Endothelial cell of umbilical vein (primary cell): ENCODE measurements around the gene SLCO2B1. TPM values are rescaled to one million over a fixed set of nuclear protein-coding genes. Genes with fewer than 3 reads are reported as not detected.

Source experiments
- BruUV-seq: library from RNA; stranded (reverse); fragments of 400-500 nt; replicated peaks from 2 replicates; lab custom pipeline; 2021; lab: Mats Ljungman, UMichigan
- CTCF ChIA-PET: fragments of 300-600, 350-600 bp; sonication (Branson Sonifier 250); formaldehyde crosslinking; loops from one replicate; lab custom pipeline; 2021; ENCODE audit warnings: antibody characterized with exemption, inconsistent platforms; lab: Charles Lee
- POLR2A ChIA-PET: fragments of 300-600, 350-600 bp; sonication (Branson Sonifier 250); formaldehyde crosslinking; loops from one replicate; lab custom pipeline; 2021; ENCODE audit warnings: antibody characterized with exemption, inconsistent platforms; lab: Charles Lee
- DNase-seq: peaks from one replicate; pipeline ENCODE4 v3.0.0-alpha.2; 2011; ENCODE audit warnings: low read depth, low spot score
- FAIRE-seq: peaks from 2 replicates; lab custom pipeline; 2011; peaks lifted over from hg19 to GRCh38; lab: Jason Lieb, UNC
- H2AFZ ChIP-seq: 2 replicates; pipeline ENCODE4 v1.6.0; 2012; ENCODE audit warnings: low read depth, low read length, control low read depth, inconsistent platforms
- H3K27ac ChIP-seq: 2 replicates; pipeline ENCODE4 v1.5.1; 2011; ENCODE audit warnings: low read depth, mild to moderate bottlenecking, control low read depth, low read length, moderate library complexity; ENCODE audit not compliant: insufficient read depth
- H3K27me3 ChIP-seq, 2 experiments: 2 replicates each; pipeline versions ENCODE4 v1.6.0 to v1.6.1; 2011; ENCODE audit warnings: low read length in 2 of 2, mixed read lengths in 1 of 2; ENCODE audit not compliant: control insufficient read depth in 2 of 2, insufficient read depth in 2 of 2
- H3K36me3 ChIP-seq, 2 experiments: 2 replicates in 1 of 2; 3 replicates in 1 of 2; pipeline ENCODE4 v1.5.1; 2011; ENCODE audit warnings: low read length in 2 of 2, mild to moderate bottlenecking in 1 of 2, moderate library complexity in 1 of 2; ENCODE audit not compliant: control insufficient read depth in 2 of 2, insufficient read depth in 2 of 2; ENCODE audit errors: extremely low read depth in 1 of 2
- H3K4me1 ChIP-seq: 3 replicates; pipeline ENCODE4 v1.5.1; 2011; ENCODE audit warnings: mild to moderate bottlenecking, low read length; ENCODE audit not compliant: control insufficient read depth, insufficient read depth; ENCODE audit errors: extremely low read depth
- H3K4me2 ChIP-seq: 2 replicates; pipeline ENCODE4 v1.6.1; 2011; ENCODE audit warnings: low read length, control low read depth, mixed read lengths; ENCODE audit not compliant: insufficient read depth
- H3K4me3 ChIP-seq, 3 experiments: fragments of 200-600 bp in 1 of 3; sonication (generic), shearing (Covaris generic) in 1 of 3; replicated peaks in 1 of 3; 2 replicates each; pipeline ENCODE4 v1.5.1; 2011 to 2016; ENCODE audit warnings: control low read depth in 3 of 3, low read length in 3 of 3, mild to moderate bottlenecking in 2 of 3, inconsistent platforms in 1 of 3, low read depth in 1 of 3, moderate library complexity in 1 of 3; ENCODE audit not compliant: insufficient read depth in 1 of 3
- H3K79me2 ChIP-seq: 2 replicates; pipeline ENCODE4 v1.6.0; 2012; ENCODE audit warnings: low read length, inconsistent platforms; ENCODE audit not compliant: control insufficient read depth, insufficient read depth
- H3K9ac ChIP-seq: replicated peaks from 2 replicates; pipeline ENCODE3; 2011; ENCODE audit warnings: low read length, control low read depth; ENCODE audit not compliant: insufficient read depth; ENCODE audit errors: extremely low read depth
- H3K9me1 ChIP-seq: replicated peaks from 3 replicates; pipeline ENCODE4 v1.6.0; 2011; ENCODE audit warnings: mild to moderate bottlenecking, low read length; ENCODE audit not compliant: control insufficient read depth, insufficient read depth; ENCODE audit errors: extremely low read depth
- H3K9me3 ChIP-seq: replicated peaks from 2 replicates; pipeline ENCODE4 v1.5.1; 2012; ENCODE audit warnings: low read length, inconsistent platforms; ENCODE audit not compliant: control insufficient read depth, insufficient read depth
- H4K20me1 ChIP-seq: replicated peaks from 2 replicates; pipeline ENCODE3; 2011; ENCODE audit warnings: mild to moderate bottlenecking, low read length; ENCODE audit not compliant: control insufficient read depth, insufficient read depth; ENCODE audit errors: extremely low read depth
- EZH2 ChIP-seq: IDR thresholded peaks from 2 replicates; pipeline ENCODE4 v1.6.1; 2012; ENCODE audit warnings: borderline replicate concordance, low read depth, mild to moderate bottlenecking, moderate library complexity, low read length, inconsistent platforms; ENCODE audit not compliant: severe bottlenecking
- FOS ChIP-seq: IDR thresholded peaks from 2 replicates; pipeline ENCODE4 v1.6.1; 2011; ENCODE audit warnings: mild to moderate bottlenecking, low read length, moderate library complexity, borderline replicate concordance; ENCODE audit not compliant: insufficient read depth
- GATA2 ChIP-seq: IDR thresholded peaks from 2 replicates; pipeline ENCODE4 v1.7.0; 2011; ENCODE audit warnings: low read depth, mild to moderate bottlenecking, moderate library complexity, mixed read lengths, low read length; ENCODE audit not compliant: insufficient read length, insufficient read depth
- JUN ChIP-seq: IDR thresholded peaks from 2 replicates; pipeline ENCODE4 v1.6.1; 2011; ENCODE audit warnings: borderline replicate concordance, low read depth; ENCODE audit not compliant: insufficient read length, insufficient read depth
- MYC ChIP-seq: IDR thresholded peaks from one replicate; pipeline ENCODE4 v1.6.1; 2011; ENCODE audit warnings: mild to moderate bottlenecking, low read depth, low read length
- POLR2A ChIP-seq: IDR thresholded peaks from 2 replicates; pipeline ENCODE4 v1.6.1; 2012; ENCODE audit warnings: low read depth, mild to moderate bottlenecking, control low read depth, low read length
- POLR2AphosphoS5 ChIP-seq: IDR thresholded peaks from 2 replicates; pipeline ENCODE4 v1.6.1; 2012; ENCODE audit warnings: low read depth, mild to moderate bottlenecking, control low read depth, low read length, moderate library complexity; ENCODE audit not compliant: insufficient read depth
- dilution Hi-C: fragments of 300-500 bp; cut with MboI; formaldehyde crosslinking; loops from one replicate; pipeline ENCODE4 v1.15.0; 2019; ENCODE audit warnings: low sequenced_read_pairs; ENCODE audit not compliant: extremely low pct_ligation_motif_present
- intact Hi-C: fragments of 100-400 bp; cut with micrococcal nuclease; formaldehyde crosslinking; loops from one replicate; pipeline ENCODE4 v1.10.0; 2022
- polyA plus RNA-seq, 4 experiments: library from polyadenylated mRNA; depleted of rRNA in 3 of 4; stranded (reverse) in 3 of 4; unstranded in 1 of 4; fragments of >200 nt; gene quantifications; 2 replicates each; pipeline versions ENCODE4 v1.2.1 to v1.2.3, GENCODE V29; 2011 to 2012; ENCODE audit warnings: missing spikeins in 1 of 4
- total RNA-seq: library from RNA; stranded (reverse); gene quantifications from 2 replicates; pipeline ENCODE4 v1.2.3, GENCODE V29; 2021
- TF ChIP-seq, protein P1 (sequence below), 2 donors: IDR thresholded peaks; 1 replicate in 1 of 2; 2 replicates in 1 of 2; pipeline ENCODE4 v1.5.1; 2011; ENCODE audit warnings: low read length in 2 of 2, mild to moderate bottlenecking in 2 of 2, moderate library complexity in 2 of 2, control low read depth in 1 of 2, inconsistent platforms in 1 of 2, low read depth in 1 of 2; ENCODE audit not compliant: insufficient read depth in 1 of 2; ENCODE audit errors: extremely low read depth in 1 of 2

The SLCO2B1 gene
- total and polyA plus RNA-seq, 2 donors (not counting 3 experiments of a cell fraction or from before 2014, with no cell fraction given): 0.04 TPM; not detected in 1

- no peak for FAIRE-seq
- POLR2A ChIA-PET: no interaction called here
- Histone ChIP-seq H3K27ac (no peak within 1 kb of the TSS), H3K4me1 (peaks cover 7% of the 10 kb centered on the region), H3K9me3 (no peaks in the 10 kb centered on the region), H3K79me2 (no peaks in the 10 kb centered on the region), H4K20me1 (no peaks in the 10 kb centered on the region), H3K9ac (no peak within 1 kb of the TSS), H3K36me3 (no peaks in the 10 kb centered on the region), H3K4me2 (peak within 1 kb of the TSS; percentile 43), H3K9me1 (no peaks in the 10 kb centered on the region), H3K27me3 (peaks cover 46 to 51% of the 10 kb centered on the region in 2 experiments), H2AFZ (peak within 1 kb of the TSS; percentile 45), H3K4me3 (peak within 1 kb of the TSS in 2 of 3 experiments; percentile 4 to 16)
- intact Hi-C loops (loop anchor here (1.0 to 2.0 kb wide), 3 partner anchors 26 to 312 kb away; no protein-coding TSS in a partner anchor), dilution Hi-C loops (no loop called here)
- CTCF ChIA-PET: interaction anchor here (0.6 to 9.6 kb wide), 25 partner anchors 7 to 555 kb away, joined by 3 to 240 read pairs (median 9); no protein-coding TSS in a partner anchor
- peak; percentile 80 for TF ChIP-seq EZH2
- TF ChIP-seq POLR2A: no peak
- no peak for DNase-seq
- no TSS peak for BruUV-seq
These were observed 89.6 kb downstream of the SLCO2B1 start, which contains the start of gene TPBGL for GRCh38 chr11:75240311-75241035. TSS of gene TPBGL (plus strand) at chr11:75240774. CDS start at chr11:75241050, 276 bp downstream.

- H3K9me1 ChIP-seq: no peaks in the 10 kb centered on the region
- no peak overlapping the region for H3K27ac ChIP-seq
- peak overlapping the region; percentile 43 for H3K4me2 ChIP-seq
- peak; percentile 85 for DNase-seq
- H3K79me2 ChIP-seq: no peaks in the 10 kb centered on the region
- TF ChIP-seq FOS: no peak
- TF ChIP-seq POLR2A: no peak
- TF ChIP-seq JUN: no peak
- peak; percentile 3 for TF ChIP-seq EZH2
- peak; percentile 57 for TF ChIP-seq POLR2AphosphoS5
- no peak for TF ChIP-seq GATA2
- TF ChIP-seq, protein P1, sequence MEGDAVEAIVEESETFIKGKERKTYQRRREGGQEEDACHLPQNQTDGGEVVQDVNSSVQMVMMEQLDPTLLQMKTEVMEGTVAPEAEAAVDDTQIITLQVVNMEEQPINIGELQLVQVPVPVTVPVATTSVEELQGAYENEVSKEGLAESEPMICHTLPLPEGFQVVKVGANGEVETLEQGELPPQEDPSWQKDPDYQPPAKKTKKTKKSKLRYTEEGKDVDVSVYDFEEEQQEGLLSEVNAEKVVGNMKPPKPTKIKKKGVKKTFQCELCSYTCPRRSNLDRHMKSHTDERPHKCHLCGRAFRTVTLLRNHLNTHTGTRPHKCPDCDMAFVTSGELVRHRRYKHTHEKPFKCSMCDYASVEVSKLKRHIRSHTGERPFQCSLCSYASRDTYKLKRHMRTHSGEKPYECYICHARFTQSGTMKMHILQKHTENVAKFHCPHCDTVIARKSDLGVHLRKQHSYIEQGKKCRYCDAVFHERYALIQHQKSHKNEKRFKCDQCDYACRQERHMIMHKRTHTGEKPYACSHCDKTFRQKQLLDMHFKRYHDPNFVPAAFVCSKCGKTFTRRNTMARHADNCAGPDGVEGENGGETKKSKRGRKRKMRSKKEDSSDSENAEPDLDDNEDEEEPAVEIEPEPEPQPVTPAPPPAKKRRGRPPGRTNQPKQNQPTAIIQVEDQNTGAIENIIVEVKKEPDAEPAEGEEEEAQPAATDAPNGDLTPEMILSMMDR (IDR thresholded peaks at IDR 0.05; ENCODE audit: extremely low read depth in 1 of 2, insufficient read depth in 1 of 2, low read depth in 1 of 2, low read length in 2 of 2): peak; percentile 61 to 99
- peak; percentile 52 for TF ChIP-seq MYC
- FAIRE-seq: peak; percentile 79
- no peaks in the 10 kb centered on the region for H3K9me3 ChIP-seq
- H3K36me3 ChIP-seq: no peaks in the 10 kb centered on the region
- H3K27me3 ChIP-seq: peaks cover 50 to 51% of the 10 kb centered on the region in 2 experiments
- intact Hi-C loops (loop anchor here (1.0 to 2.0 kb wide), 3 partner anchors 26 to 312 kb away; no protein-coding TSS in a partner anchor), dilution Hi-C loops (no loop called here)
- no TSS peak for BruUV-seq
- no peaks in the 10 kb centered on the region for H4K20me1 ChIP-seq
- peak overlapping the region; percentile 91 for H2AFZ ChIP-seq
- no peak overlapping the region for H3K9ac ChIP-seq
- H3K4me3 ChIP-seq: peak overlapping the region in 2 of 3 experiments; percentile 4 to 31
- ChIA-PET CTCF (interaction anchor here (0.6 to 9.6 kb wide), 35 partner anchors 8 to 1306 kb away, joined by 3 to 240 read pairs (median 6); no protein-coding TSS in a partner anchor), POLR2A (no interaction called here)
- peaks cover 7% of the 10 kb centered on the region for H3K4me1 ChIP-seq
These were observed 90.4 kb downstream of the SLCO2B1 start for GRCh38 chr11:75241036-75241905.
